WTC11 (cell line): ENCODE measurements around the gene ZDHHC15. TPM values are rescaled to one million over a fixed set of nuclear protein-coding genes. Genes with fewer than 3 reads are reported as not detected.

Experiments used
- ATAC-seq: fragments of 200-7000 bp; cut with Tn5 transposase; 2 replicates; pipeline ENCODE4 v1.10.0; 2021; ENCODE audit warnings: mild to moderate bottlenecking, moderate library complexity
- Bru-seq: library from RNA; stranded (reverse); fragments of 400-500 nt; gene quantifications from one replicate; lab custom pipeline; 2021; lab: Mats Ljungman, UMichigan
- CTCF ChIA-PET: fragments of 300-600 bp; sonication (Branson Sonifier 250); formaldehyde crosslinking; loops from one replicate; lab custom pipeline; 2021; ENCODE audit warnings: antibody characterized with exemption; lab: Charles Lee
- POLR2A ChIA-PET: fragments of 350-600 bp; sonication (Branson Sonifier 250); formaldehyde crosslinking; loops from one replicate; lab custom pipeline; 2021; ENCODE audit warnings: antibody characterized with exemption; lab: Charles Lee
- DNase-seq: peaks from one replicate; pipeline ENCODE4 v3.0.0; 2021; ENCODE audit warnings: low spot score
- H3K27ac Mint-ChIP-seq: 2 replicates; pipeline ENCODE4 v1.8.0; 2021; ENCODE audit warnings: mixed read lengths
- H3K27me3 Mint-ChIP-seq: 2 replicates; pipeline ENCODE4 v1.8.0; 2021; ENCODE audit warnings: low read depth, mild to moderate bottlenecking, moderate library complexity, mixed read lengths
- H3K36me3 Mint-ChIP-seq: 2 replicates; pipeline ENCODE4 v1.8.0; 2021; ENCODE audit warnings: mixed read lengths
- H3K4me1 Mint-ChIP-seq: 2 replicates; pipeline ENCODE4 v1.8.0; 2022; ENCODE audit warnings: mixed read lengths
- H3K4me3 Mint-ChIP-seq: 2 replicates; pipeline ENCODE4 v1.8.0; 2021; ENCODE audit warnings: mild to moderate bottlenecking, moderate library complexity, mixed read lengths
- H3K9me3 Mint-ChIP-seq: 2 replicates; pipeline ENCODE4 v1.8.0; 2021; ENCODE audit warnings: mixed read lengths
- AR ChIP-seq: fragments of 250-450 bp; sonication (Bioruptor Pico); IDR thresholded peaks from 2 replicates; pipeline ENCODE4 v1.9.0; 2021; ENCODE audit warnings: mild to moderate bottlenecking
- CREB1 ChIP-seq: sonication (generic); formaldehyde crosslinking; IDR thresholded peaks from 2 replicates; pipeline ENCODE4 v1.8.0; 2023; ENCODE audit warnings: mild to moderate bottlenecking, missing genetic modification reagents
- E2F1 ChIP-seq: sonication (generic); formaldehyde crosslinking; IDR thresholded peaks from 2 replicates; pipeline ENCODE4 v1.8.0; 2022; ENCODE audit warnings: mild to moderate bottlenecking, missing genetic modification reagents
- E2F5 ChIP-seq: sonication (generic); formaldehyde crosslinking; IDR thresholded peaks from 2 replicates; pipeline ENCODE4 v1.8.1; 2022; ENCODE audit warnings: mild to moderate bottlenecking, moderate library complexity, missing genetic modification reagents
- ETV6 ChIP-seq: sonication (generic); formaldehyde crosslinking; IDR thresholded peaks from 2 replicates; pipeline ENCODE4 v1.8.1; 2022; ENCODE audit warnings: mild to moderate bottlenecking, missing genetic modification reagents
- GRHL2 ChIP-seq: fragments of 250-450 bp; sonication (Bioruptor Pico); IDR thresholded peaks from 2 replicates; pipeline ENCODE4 v1.8.0; 2022; ENCODE audit warnings: mild to moderate bottlenecking, moderate library complexity; ENCODE audit not compliant: insufficient replicate concordance, severe bottlenecking
- JAZF1 ChIP-seq: fragments of 250-450 bp; sonication (Bioruptor Pico); IDR thresholded peaks from 2 replicates; pipeline ENCODE4 v1.9.0; 2021; ENCODE audit warnings: moderate library complexity, mild to moderate bottlenecking, inconsistent platforms
- KAT7 ChIP-seq: sonication (generic); formaldehyde crosslinking; IDR thresholded peaks from 2 replicates; pipeline ENCODE4 v1.8.1; 2023; ENCODE audit warnings: missing genetic modification reagents, mild to moderate bottlenecking, borderline replicate concordance
- NR2C2 ChIP-seq: sonication (generic); formaldehyde crosslinking; IDR thresholded peaks from 2 replicates; pipeline ENCODE4 v1.8.0; 2022; ENCODE audit warnings: mild to moderate bottlenecking, missing genetic modification reagents
- RORB ChIP-seq: fragments of 250-450 bp; sonication (Bioruptor Pico); IDR thresholded peaks from 2 replicates; pipeline ENCODE4 v1.9.0; 2021; ENCODE audit warnings: mild to moderate bottlenecking
- SMAD3 ChIP-seq: sonication (generic); formaldehyde crosslinking; IDR thresholded peaks from 2 replicates; pipeline ENCODE4 v1.8.0; 2022; ENCODE audit warnings: missing genetic modification reagents, mild to moderate bottlenecking, borderline replicate concordance
- STAT6 ChIP-seq: sonication (generic); formaldehyde crosslinking; conservative IDR thresholded peaks from 2 replicates; pipeline ENCODE4 v1.8.1; 2023; ENCODE audit warnings: mild to moderate bottlenecking, low read depth, missing genetic modification reagents, moderate library complexity
- TP53 ChIP-seq: sonication (generic); formaldehyde crosslinking; IDR thresholded peaks from 2 replicates; pipeline ENCODE4 v1.8.1; 2023; ENCODE audit warnings: mild to moderate bottlenecking, missing genetic modification reagents
- ZBTB21 ChIP-seq: sonication (generic); formaldehyde crosslinking; IDR thresholded peaks from 2 replicates; pipeline ENCODE4 v1.8.1; 2023; ENCODE audit warnings: mild to moderate bottlenecking, missing genetic modification reagents, borderline replicate concordance
- ZNF232 ChIP-seq: sonication (generic); formaldehyde crosslinking; IDR thresholded peaks from 2 replicates; pipeline ENCODE4 v1.8.0; 2022; ENCODE audit warnings: mild to moderate bottlenecking, missing genetic modification reagents
- ZNF396 ChIP-seq: fragments of 250-450 bp; sonication (Bioruptor Pico); IDR thresholded peaks from 2 replicates; pipeline ENCODE4 v1.8.0; 2021; ENCODE audit warnings: mild to moderate bottlenecking, moderate library complexity, borderline replicate concordance
- ZNF416 ChIP-seq: fragments of 250-450 bp; sonication (Bioruptor Pico); IDR thresholded peaks from 2 replicates; pipeline ENCODE4 v1.9.0; 2021; ENCODE audit warnings: mild to moderate bottlenecking, inconsistent platforms
- ZNF425 ChIP-seq: fragments of 250-450 bp; sonication (Bioruptor Pico); conservative IDR thresholded peaks from 2 replicates; pipeline ENCODE4 v1.9.0; 2021; ENCODE audit warnings: mild to moderate bottlenecking
- long read RNA-seq, 3 experiments: library from RNA in 1 of 3; library from capped mRNA in 1 of 3; library from polyadenylated mRNA in 1 of 3; unstranded in 2 of 3; stranded (forward) in 1 of 3; transcript quantifications; one replicate each; pipeline ENCODE4 v2.0.0, GENCODE V29; 2021
- total RNA-seq: library from RNA; stranded (reverse); gene quantifications from 3 replicates; pipeline ENCODE4 v1.2.3, GENCODE V29; 2021
- TF ChIP-seq, protein P1 (sequence below): sonication (generic); formaldehyde crosslinking; IDR thresholded peaks from 2 replicates; pipeline ENCODE4 v1.8.0; 2022; ENCODE audit warnings: mild to moderate bottlenecking, missing genetic modification reagents
- TF ChIP-seq, protein P2 (sequence below): fragments of 250-450 bp; sonication (Bioruptor Pico); IDR thresholded peaks from 2 replicates; pipeline ENCODE4 v1.8.0; 2021; ENCODE audit warnings: mild to moderate bottlenecking

ZDHHC15 gene
- total RNA-seq = 1.5 to 2.0 TPM (median 1.9 TPM) in 3 replicates
- Bru-seq, nascent RNA = percentile 51 among the genes with signal in this experiment
- long read RNA-seq, experiment 1, full-length matches to known transcripts = 9 of 27 reads
- long read RNA-seq, experiment 1, partial matches to known transcripts = 2 of 27 reads
- long read RNA-seq, experiment 1, other reads (novel, unspliced or antisense) = 16 of 27 reads
- long read RNA-seq, experiment 2, partial matches to known transcripts = 5 of 12 reads
- long read RNA-seq, experiment 2, other reads (novel, unspliced or antisense) = 7 of 12 reads
- long read RNA-seq, experiment 3, full-length matches to known transcripts = 3 of 18 reads
- long read RNA-seq, experiment 3, partial matches to known transcripts = 3 of 18 reads
- long read RNA-seq, experiment 3, other reads (novel, unspliced or antisense) = 12 of 18 reads

GRCh38 chrX:75522565-75523431 lies at the start of gene ZDHHC15:
Gene ZDHHC15 (minus strand): TSS chrX:75523037. CDS start chrX:75523024, 13 bp downstream.
- H3K36me3 Mint-ChIP-seq = no peaks in the 10 kb centered on the region
- peak; percentile 53 for DNase-seq
- peak within 1 kb of the TSS; percentile 84 for H3K4me3 Mint-ChIP-seq
- ChIA-PET POLR2A (no interaction called here), CTCF (no interaction called here)
- 0 out of 2 replicates have a peak, but pooled peaks cover 4% of the 10 kb centered on the region for H3K9me3 Mint-ChIP-seq
- no peak within 1 kb of the TSS for H3K27ac Mint-ChIP-seq
- ATAC-seq = peak; percentile 88
- no peaks in the 10 kb centered on the region; the same call in 1 of the 2 replicates for H3K27me3 Mint-ChIP-seq
- peaks cover 23% of the 10 kb centered on the region for H3K4me1 Mint-ChIP-seq
- no peak for TF ChIP-seq NR2C2 (CRISPR knock-in tag)
- TF ChIP-seq SMAD3 (CRISPR knock-in tag) = no peak
- no peak for TF ChIP-seq E2F1 (CRISPR knock-in tag)
- no peak for TF ChIP-seq GRHL2
- peak; percentile 36; the same call in 1 of the 2 replicates for TF ChIP-seq ETV6 (CRISPR knock-in tag)
- no peak for TF ChIP-seq ZBTB21 (CRISPR knock-in tag)
- no peak for TF ChIP-seq RORB (CRISPR knock-in tag)
- no peak for TF ChIP-seq E2F5 (CRISPR knock-in tag)
- no peak for TF ChIP-seq ZNF396
- TF ChIP-seq, protein P1, sequence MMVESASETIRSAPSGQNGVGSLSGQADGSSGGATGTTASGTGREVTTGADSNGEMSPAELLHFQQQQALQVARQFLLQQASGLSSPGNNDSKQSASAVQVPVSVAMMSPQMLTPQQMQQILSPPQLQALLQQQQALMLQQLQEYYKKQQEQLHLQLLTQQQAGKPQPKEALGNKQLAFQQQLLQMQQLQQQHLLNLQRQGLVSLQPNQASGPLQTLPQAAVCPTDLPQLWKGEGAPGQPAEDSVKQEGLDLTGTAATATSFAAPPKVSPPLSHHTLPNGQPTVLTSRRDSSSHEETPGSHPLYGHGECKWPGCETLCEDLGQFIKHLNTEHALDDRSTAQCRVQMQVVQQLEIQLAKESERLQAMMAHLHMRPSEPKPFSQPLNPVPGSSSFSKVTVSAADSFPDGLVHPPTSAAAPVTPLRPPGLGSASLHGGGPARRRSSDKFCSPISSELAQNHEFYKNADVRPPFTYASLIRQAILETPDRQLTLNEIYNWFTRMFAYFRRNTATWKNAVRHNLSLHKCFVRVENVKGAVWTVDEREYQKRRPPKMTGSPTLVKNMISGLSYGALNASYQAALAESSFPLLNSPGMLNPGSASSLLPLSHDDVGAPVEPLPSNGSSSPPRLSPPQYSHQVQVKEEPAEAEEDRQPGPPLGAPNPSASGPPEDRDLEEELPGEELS (CRISPR knock-in tag) = peak; percentile 78
- no peak for TF ChIP-seq AR (CRISPR knock-in tag)
- TF ChIP-seq KAT7 (CRISPR knock-in tag) = no peak
- TF ChIP-seq ZNF416 (CRISPR knock-in tag) = no peak
- no peak for TF ChIP-seq ZNF425 (CRISPR knock-in tag)
- TF ChIP-seq, protein P2, sequence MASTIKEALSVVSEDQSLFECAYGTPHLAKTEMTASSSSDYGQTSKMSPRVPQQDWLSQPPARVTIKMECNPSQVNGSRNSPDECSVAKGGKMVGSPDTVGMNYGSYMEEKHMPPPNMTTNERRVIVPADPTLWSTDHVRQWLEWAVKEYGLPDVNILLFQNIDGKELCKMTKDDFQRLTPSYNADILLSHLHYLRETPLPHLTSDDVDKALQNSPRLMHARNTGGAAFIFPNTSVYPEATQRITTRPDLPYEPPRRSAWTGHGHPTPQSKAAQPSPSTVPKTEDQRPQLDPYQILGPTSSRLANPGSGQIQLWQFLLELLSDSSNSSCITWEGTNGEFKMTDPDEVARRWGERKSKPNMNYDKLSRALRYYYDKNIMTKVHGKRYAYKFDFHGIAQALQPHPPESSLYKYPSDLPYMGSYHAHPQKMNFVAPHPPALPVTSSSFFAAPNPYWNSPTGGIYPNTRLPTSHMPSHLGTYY (CRISPR knock-in tag) = no peak
- TF ChIP-seq CREB1 = peak; percentile 27; the same call in 1 of the 2 replicates
- 0 out of 2 replicates have a peak, but pooled peaks have one; percentile 57 for TF ChIP-seq TP53
- TF ChIP-seq JAZF1 (CRISPR knock-in tag) = no peak
- TF ChIP-seq STAT6 (CRISPR knock-in tag) = no peak
- TF ChIP-seq ZNF232 (CRISPR knock-in tag) = no peak
